HG02763 (cell line): Measurements from ENCODE around the gene ZNF75A.

Experiments used
- ATAC-seq: cut with Tn5 transposase; IDR thresholded peaks from one replicate; pipeline ENCODE4 v1.9.1; 2021; ENCODE audit warnings: mild to moderate bottlenecking, moderate library complexity; ENCODE audit not compliant: unreplicated experiment

The ZNF75A gene

GRCh38 chr16:3285131-3285530 lies 20.2 kb upstream of the ZNF75A start:
- no peak for ATAC-seq

- no peak for ATAC-seq
Measured at GRCh38 chr16:3289998-3290673, 15.2 kb upstream of the ZNF75A start.

- no peak for ATAC-seq
Measured at GRCh38 chr16:3292604-3293003, 12.7 kb upstream of the ZNF75A start.

- ATAC-seq: no peak
Measured at GRCh38 chr16:3295209-3295608, 10.1 kb upstream of the ZNF75A start.

GRCh38 chr16:3295783-3296182 lies 9.5 kb upstream of the ZNF75A start:
- ATAC-seq: no peak

GRCh38 chr16:3304370-3304769 lies 927 bp upstream of the ZNF75A start:
- ATAC-seq: no peak

GRCh38 chr16:3306078-3306477 lies 781 bp downstream of the ZNF75A start:
- ATAC-seq: no peak

- no peak for ATAC-seq
Measured at GRCh38 chr16:3311496-3311895, 6.2 kb downstream of the ZNF75A start.

GRCh38 chr16:3317315-3317999 lies 12.2 kb downstream of the ZNF75A start:
- ATAC-seq: no peak

GRCh38 chr16:3321816-3322215 lies 16.5 kb downstream of the ZNF75A start:
- no peak for ATAC-seq

- ATAC-seq: no peak
Measured at GRCh38 chr16:3327514-3327913, 22.2 kb downstream of the ZNF75A start.

GRCh38 chr16:3328104-3328503 lies 22.8 kb downstream of the ZNF75A start:
- no peak for ATAC-seq

GRCh38 chr16:3328643-3329042 lies 23.3 kb downstream of the ZNF75A start:
- no peak for ATAC-seq

- no peak for ATAC-seq
Measured at GRCh38 chr16:3346041-3346440, 40.7 kb downstream of the ZNF75A start.

- ATAC-seq: no peak
Measured at GRCh38 chr16:3347586-3347985, 42.3 kb downstream of the ZNF75A start.

- no peak for ATAC-seq
Measured at GRCh38 chr16:3348547-3349167, 43.4 kb downstream of the ZNF75A start.

- no peak for ATAC-seq
Measured at GRCh38 chr16:3349175-3349574, 43.9 kb downstream of the ZNF75A start.

- no peak for ATAC-seq
Measured at GRCh38 chr16:3355589-3355988, 50.3 kb downstream of the ZNF75A start, which contains the start of gene OR2C1. Gene OR2C1, plus strand, starts transcription at chr16:3355889. Its CDS starts 52 bp downstream, at chr16:3355941.

- no peak for ATAC-seq
Measured at GRCh38 chr16:3356118-3356517, 50.8 kb downstream of the ZNF75A start.

- ATAC-seq: no peak
Measured at GRCh38 chr16:3358871-3359270, 53.6 kb downstream of the ZNF75A start.

- no peak for ATAC-seq
Measured at GRCh38 chr16:3362931-3363330, 57.6 kb downstream of the ZNF75A start.

GRCh38 chr16:3363793-3364192 lies 58.5 kb downstream of the ZNF75A start:
- ATAC-seq: no peak
